GM06990 (cell line): ENCODE results near the gene HHIPL1.

Source experiments
- DNase-seq: peaks from one replicate; pipeline ENCODE4 v3.0.0-alpha.2; 2011; ENCODE audit not compliant: insufficient read length; ENCODE audit errors: extremely low read depth
- H3K27me3 ChIP-seq: replicated peaks from 2 replicates; pipeline ENCODE4 v1.6.0; 2011; ENCODE audit warnings: low read length; ENCODE audit not compliant: control insufficient read depth, insufficient read depth
- H3K36me3 ChIP-seq: 2 replicates; pipeline ENCODE4 v1.5.1; 2011; ENCODE audit warnings: low read length; ENCODE audit not compliant: control insufficient read depth, insufficient read depth
- H3K4me3 ChIP-seq: replicated peaks from 2 replicates; pipeline ENCODE4 v1.5.1; 2011; ENCODE audit warnings: low read depth, mild to moderate bottlenecking, control low read depth, low read length
- TF ChIP-seq, protein P1 (sequence below): IDR thresholded peaks from 2 replicates; pipeline ENCODE4 v1.5.1; 2011; ENCODE audit warnings: low read length, control low read depth, mild to moderate bottlenecking, inconsistent platforms; ENCODE audit not compliant: insufficient read depth, poor library complexity, severe bottlenecking

The HHIPL1 gene

DNA sequence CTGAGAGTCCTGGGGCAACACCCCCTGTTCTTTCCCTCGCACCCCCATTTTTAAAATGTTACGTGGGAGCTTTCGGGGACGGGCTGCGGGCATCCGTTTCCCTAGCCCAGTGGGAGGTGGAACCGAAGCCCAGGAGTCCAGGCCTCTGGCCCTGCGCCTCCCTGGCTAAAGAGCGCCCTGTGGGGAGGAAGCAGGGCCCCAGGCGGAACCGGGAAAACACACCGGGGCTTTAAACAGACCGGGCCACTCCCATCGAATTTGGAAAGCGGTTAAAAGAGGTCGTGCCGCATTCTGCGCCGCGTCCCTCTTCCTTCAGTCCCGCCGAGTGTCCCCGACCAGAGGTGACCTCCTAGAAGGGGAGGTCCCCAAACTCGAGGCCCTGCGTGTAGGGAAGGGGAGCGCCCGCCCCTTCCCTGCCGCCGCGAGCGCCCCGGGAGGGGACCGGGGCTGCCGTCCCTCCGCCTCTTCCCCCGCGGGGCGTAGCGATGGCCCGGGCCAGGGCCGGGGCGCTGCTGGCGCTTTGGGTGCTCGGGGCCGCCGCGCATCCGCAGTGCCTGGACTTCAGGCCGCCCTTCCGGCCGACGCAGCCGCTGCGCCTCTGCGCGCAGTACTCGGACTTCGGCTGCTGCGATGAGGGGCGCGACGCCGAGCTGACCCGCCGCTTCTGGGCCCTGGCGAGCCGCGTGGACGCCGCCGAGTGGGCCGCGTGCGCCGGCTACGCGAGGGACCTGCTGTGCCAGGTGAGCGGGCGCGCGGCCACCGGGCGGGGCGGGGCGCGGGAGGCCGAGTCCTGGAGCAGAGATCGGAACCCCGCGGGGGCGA, at the start of gene HHIPL1:
Gene HHIPL1 (plus strand): TSS at position 407 of the 822 bp plus-strand sequence. CDS start 79 bp downstream, at position 486.
- DNase-seq = no peak
- Histone ChIP-seq H3K36me3 (no peaks in the 10 kb centered on the region), H3K4me3 (no peak within 1 kb of the TSS), H3K27me3 (no peaks in the 10 kb centered on the region; the same call in 1 of the 2 replicates)
- TF ChIP-seq, protein P1, sequence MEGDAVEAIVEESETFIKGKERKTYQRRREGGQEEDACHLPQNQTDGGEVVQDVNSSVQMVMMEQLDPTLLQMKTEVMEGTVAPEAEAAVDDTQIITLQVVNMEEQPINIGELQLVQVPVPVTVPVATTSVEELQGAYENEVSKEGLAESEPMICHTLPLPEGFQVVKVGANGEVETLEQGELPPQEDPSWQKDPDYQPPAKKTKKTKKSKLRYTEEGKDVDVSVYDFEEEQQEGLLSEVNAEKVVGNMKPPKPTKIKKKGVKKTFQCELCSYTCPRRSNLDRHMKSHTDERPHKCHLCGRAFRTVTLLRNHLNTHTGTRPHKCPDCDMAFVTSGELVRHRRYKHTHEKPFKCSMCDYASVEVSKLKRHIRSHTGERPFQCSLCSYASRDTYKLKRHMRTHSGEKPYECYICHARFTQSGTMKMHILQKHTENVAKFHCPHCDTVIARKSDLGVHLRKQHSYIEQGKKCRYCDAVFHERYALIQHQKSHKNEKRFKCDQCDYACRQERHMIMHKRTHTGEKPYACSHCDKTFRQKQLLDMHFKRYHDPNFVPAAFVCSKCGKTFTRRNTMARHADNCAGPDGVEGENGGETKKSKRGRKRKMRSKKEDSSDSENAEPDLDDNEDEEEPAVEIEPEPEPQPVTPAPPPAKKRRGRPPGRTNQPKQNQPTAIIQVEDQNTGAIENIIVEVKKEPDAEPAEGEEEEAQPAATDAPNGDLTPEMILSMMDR = no peak

DNA sequence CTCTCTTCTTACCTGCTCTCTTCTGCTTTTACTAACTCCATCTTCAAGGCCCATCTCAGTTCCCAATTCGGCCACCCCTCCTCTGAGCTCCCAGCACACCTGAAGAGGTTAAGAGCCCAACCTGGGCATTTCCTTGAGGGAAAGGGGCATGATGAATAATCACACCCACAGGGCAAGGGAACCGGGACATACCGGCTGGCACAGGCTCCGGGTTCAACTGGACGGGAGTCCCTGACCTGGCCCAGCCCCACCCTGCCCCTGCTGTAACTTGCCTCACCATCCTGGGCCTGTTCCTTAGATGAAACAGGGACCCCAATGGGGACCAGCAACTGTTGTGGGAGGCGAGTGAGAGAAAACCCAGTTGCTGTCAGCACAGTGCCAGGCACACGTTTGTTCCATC, 49.4 kb upstream of the HHIPL1 start:
- no peak for DNase-seq
- TF ChIP-seq, protein P1 = no peak
- Histone ChIP-seq H3K36me3 (no peaks in the 10 kb centered on the region), H3K27me3 (no peaks in the 10 kb centered on the region), H3K4me3 (no peak overlapping the region)

DNA sequence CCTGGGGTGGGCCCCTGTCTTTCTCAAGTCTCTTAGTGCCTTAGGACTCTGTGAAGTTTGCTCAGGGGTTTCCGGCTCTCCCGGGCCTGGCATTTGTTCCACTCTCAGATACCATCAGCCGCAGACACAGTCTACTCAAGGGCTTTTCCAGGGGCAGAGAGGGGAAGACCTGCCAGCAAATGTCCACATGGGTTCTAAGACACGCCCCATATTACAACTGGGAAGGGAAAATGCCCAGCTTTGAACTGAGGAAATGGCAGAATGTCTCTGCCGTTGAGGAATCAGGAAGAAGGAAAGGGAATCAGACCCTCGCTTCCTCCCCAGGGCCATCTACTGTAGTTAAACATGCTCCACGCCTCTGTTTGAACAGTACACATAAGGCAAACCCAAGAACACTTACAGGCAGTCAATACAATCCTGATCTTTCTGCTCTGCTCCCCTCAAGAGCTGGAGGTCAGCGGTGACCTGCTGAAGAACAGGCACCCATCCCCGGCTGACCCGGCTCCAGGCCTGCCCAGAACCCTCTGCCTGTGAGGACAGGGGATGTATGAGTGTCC, 48.8 kb upstream of the HHIPL1 start:
- no peak overlapping the region for H3K4me3 ChIP-seq
- no peaks in the 10 kb centered on the region for H3K36me3 ChIP-seq

DNA sequence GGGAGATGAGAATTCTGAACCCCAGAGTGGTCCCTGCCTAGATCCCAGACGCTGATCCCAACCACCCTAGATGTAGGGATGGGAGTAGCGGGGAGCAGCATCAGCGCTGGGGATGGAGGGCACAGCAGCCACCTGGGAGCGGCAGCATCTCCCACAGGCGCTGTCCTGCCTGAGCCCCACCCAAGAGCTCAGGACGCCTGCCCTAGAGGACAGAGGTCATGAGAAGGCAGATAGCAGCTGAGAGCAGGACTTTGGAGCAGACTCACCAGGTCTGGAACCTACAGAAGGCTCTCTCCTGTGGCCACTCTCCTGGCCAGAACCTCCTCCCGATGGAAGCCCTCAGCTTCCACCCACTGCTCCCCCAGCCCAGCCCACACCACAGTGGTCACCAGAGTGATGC, 48.2 kb upstream of the HHIPL1 start:
- Histone ChIP-seq H3K4me3 (no peak overlapping the region), H3K36me3 (no peaks in the 10 kb centered on the region), H3K27me3 (no peaks in the 10 kb centered on the region)
- no peak for DNase-seq
- TF ChIP-seq, protein P1 = no peak

More for the DNA sequence above, 48.8 kb upstream of the HHIPL1 start:
- TF ChIP-seq, protein P1 = no peak
- H3K27me3 ChIP-seq = no peaks in the 10 kb centered on the region
- DNase-seq = no peak

DNA sequence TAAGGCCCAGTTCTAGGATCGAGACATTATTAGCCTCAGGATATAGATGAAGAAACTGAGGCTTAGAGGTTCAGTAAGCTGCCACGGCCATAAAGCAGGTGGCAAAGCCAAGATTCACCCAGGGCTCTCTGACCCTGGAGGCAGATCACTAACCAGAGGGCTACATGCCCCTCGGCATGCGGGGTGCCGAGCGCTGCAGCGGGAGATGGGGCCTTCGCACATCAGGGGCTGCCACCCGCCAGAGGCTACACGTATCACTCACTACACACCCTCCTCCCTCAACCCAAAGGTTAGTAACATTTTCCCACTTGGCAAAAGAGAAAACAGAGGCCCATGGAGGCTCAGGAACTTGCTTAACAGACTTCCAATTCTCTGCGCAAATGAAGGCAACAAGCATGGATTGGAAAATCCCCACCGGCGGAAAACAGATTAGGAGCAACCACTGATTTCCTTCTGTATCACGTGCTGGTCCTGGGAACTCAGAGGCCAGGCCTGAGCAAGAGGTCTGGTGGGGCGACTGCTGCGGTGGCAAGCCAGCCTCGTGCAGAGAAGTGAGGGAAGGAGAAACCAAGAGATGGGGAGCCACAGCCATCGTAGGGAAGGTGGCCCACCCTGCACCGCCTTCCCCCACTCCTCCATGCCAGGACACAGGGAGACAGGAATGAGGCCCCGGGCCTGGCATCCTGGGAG, 46.9 kb upstream of the HHIPL1 start:
- Histone ChIP-seq H3K27me3 (no peaks in the 10 kb centered on the region), H3K36me3 (no peaks in the 10 kb centered on the region), H3K4me3 (no peak overlapping the region)
- no peak for DNase-seq
- TF ChIP-seq, protein P1 = no peak
